Fibroblast of lung (primary cell): ENCODE measurements around the gene TEX30. TPM values are rescaled to one million over a fixed set of nuclear protein-coding genes. Genes with fewer than 3 reads are reported as not detected.
A peak's percentile ranks its signal among the peaks of the same experiment; 100 is the strongest.

Experiments
- DNase-seq, 2 donors: peaks; one replicate each; pipeline versions ENCODE4 v3.0.0 to v3.0.0-alpha.2; 2010; ENCODE audit warnings: low read depth in 2 of 2
- H2AFZ ChIP-seq: 2 replicates; pipeline ENCODE4 v1.5.1; 2012; ENCODE audit warnings: low read length, control low read depth, inconsistent platforms
- H3K27ac ChIP-seq: 2 replicates; pipeline ENCODE4 v1.5.1; 2011; ENCODE audit warnings: low read length, control low read depth; ENCODE audit not compliant: insufficient read depth
- H3K27me3 ChIP-seq: 2 replicates; pipeline ENCODE4 v1.5.1; 2011; ENCODE audit warnings: mild to moderate bottlenecking, low read length; ENCODE audit not compliant: control insufficient read depth, insufficient read depth
- H3K36me3 ChIP-seq: 2 replicates; pipeline ENCODE4 v1.5.1; 2011; ENCODE audit warnings: low read length; ENCODE audit not compliant: control insufficient read depth, insufficient read depth
- H3K4me1 ChIP-seq: 2 replicates; pipeline ENCODE4 v1.5.1; 2011; ENCODE audit warnings: low read length; ENCODE audit not compliant: control insufficient read depth, insufficient read depth; ENCODE audit errors: extremely low read depth
- H3K4me2 ChIP-seq: 2 replicates; pipeline ENCODE4 v1.5.1; 2011; ENCODE audit warnings: low read length, control low read depth; ENCODE audit not compliant: insufficient read depth; ENCODE audit errors: extremely low read depth
- H3K4me3 ChIP-seq, 4 experiments: fragments of 200-600 bp in 1 of 4; sonication (generic) in 1 of 4; replicated peaks in 1 of 4; 2 replicates each; pipeline ENCODE4 v1.5.1; 2011 to 2016; ENCODE audit warnings: low read length in 4 of 4, low read depth in 3 of 4, mild to moderate bottlenecking in 3 of 4, control low read depth in 2 of 4, inconsistent platforms in 1 of 4, mixed read lengths in 1 of 4; ENCODE audit not compliant: insufficient read depth in 1 of 4; ENCODE audit errors: control extremely low read depth in 1 of 4
- H3K79me2 ChIP-seq: 2 replicates; pipeline ENCODE4 v1.5.1; 2012; ENCODE audit warnings: mild to moderate bottlenecking, low read length, inconsistent platforms; ENCODE audit not compliant: control insufficient read depth, insufficient read depth
- H3K9ac ChIP-seq: 2 replicates; pipeline ENCODE4 v1.5.1; 2011; ENCODE audit warnings: mild to moderate bottlenecking, low read length, control low read depth; ENCODE audit not compliant: insufficient read depth
- H3K9me3 ChIP-seq: 2 replicates; pipeline ENCODE4 v1.5.1; 2012; ENCODE audit warnings: low read depth, low read length; ENCODE audit not compliant: control insufficient read depth, insufficient read depth
- H4K20me1 ChIP-seq: 2 replicates; pipeline ENCODE4 v1.5.1; 2011; ENCODE audit warnings: low read length; ENCODE audit not compliant: control insufficient read depth, insufficient read depth; ENCODE audit errors: extremely low read depth
- EZH2 ChIP-seq: IDR thresholded peaks from 2 replicates; pipeline ENCODE4 v1.5.1; 2012; ENCODE audit warnings: low read length, control low read depth, mild to moderate bottlenecking; ENCODE audit errors: missing control alignments
- polyA plus RNA-seq, 2 donors: library from polyadenylated mRNA; depleted of rRNA in 1 of 2; stranded (reverse) in 1 of 2; unstranded in 1 of 2; fragments of >200 nt; gene quantifications; 2 replicates each; pipeline ENCODE4 v1.2.1, GENCODE V29; 2011 to 2012; ENCODE audit warnings: missing spikeins in 1 of 2
- total RNA-seq: library from RNA; depleted of rRNA; stranded (reverse); fragments of >200 nt; gene quantifications from 2 replicates; pipeline ENCODE4 v1.2.1, GENCODE V29; 2014
- TF ChIP-seq, protein P1 (sequence below), 2 donors: IDR thresholded peaks in 1 of 2; conservative IDR thresholded peaks in 1 of 2; 1 replicate in 1 of 2; 2 replicates in 1 of 2; pipeline ENCODE4 v1.5.1; 2011 to 2012; ENCODE audit warnings: low read length in 2 of 2, control low read depth in 1 of 2, inconsistent platforms in 1 of 2, low read depth in 1 of 2, mild to moderate bottlenecking in 1 of 2

TEX30 gene
- total and polyA plus RNA-seq, 2 donors (not counting 1 experiment from before 2014, with no cell fraction given) = 11.9 to 12.7 TPM

DNA sequence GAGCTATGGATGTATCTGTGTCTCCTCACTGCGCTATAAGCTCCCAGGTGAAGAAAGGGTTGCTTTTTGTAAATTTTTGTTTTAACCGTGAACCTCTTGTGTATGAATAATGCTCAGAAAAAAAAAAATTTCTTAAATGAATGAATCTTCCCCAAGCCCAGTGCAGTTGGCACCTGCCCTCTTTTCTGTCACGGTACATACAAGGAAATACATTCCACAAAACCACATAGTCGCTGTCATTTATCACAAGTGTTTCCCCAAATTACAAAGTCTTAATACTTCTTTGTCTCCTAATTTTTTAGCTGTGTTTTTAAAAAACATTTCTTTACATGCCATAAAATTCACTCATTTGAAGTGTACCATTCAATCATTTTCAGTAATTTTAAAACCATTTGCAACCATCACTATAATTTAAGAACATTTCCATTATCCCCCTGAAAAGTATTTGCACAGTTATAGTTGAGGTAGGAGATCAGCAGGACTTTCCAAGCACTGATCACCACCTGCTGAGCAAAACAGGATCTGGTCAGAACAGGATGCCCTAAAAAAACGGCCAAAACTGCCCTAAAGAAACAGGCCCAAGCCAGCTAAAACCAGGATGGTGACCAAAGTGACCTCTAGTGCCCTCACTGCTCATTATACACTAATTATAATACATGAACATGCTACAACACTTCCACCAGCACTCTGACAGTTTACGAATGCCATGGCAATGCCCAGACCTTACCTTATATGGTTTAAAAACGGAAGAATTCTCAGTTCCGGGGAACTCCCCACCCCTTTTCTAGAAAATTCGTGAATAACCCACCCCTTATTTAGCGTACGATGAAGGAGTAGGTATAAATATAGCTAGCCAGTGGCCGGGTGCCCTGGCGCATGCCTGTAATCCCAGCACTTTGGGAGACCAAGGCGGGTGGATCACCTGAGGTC, 1.3 kb upstream of the TEX30 start:
- TF ChIP-seq, protein P1, sequence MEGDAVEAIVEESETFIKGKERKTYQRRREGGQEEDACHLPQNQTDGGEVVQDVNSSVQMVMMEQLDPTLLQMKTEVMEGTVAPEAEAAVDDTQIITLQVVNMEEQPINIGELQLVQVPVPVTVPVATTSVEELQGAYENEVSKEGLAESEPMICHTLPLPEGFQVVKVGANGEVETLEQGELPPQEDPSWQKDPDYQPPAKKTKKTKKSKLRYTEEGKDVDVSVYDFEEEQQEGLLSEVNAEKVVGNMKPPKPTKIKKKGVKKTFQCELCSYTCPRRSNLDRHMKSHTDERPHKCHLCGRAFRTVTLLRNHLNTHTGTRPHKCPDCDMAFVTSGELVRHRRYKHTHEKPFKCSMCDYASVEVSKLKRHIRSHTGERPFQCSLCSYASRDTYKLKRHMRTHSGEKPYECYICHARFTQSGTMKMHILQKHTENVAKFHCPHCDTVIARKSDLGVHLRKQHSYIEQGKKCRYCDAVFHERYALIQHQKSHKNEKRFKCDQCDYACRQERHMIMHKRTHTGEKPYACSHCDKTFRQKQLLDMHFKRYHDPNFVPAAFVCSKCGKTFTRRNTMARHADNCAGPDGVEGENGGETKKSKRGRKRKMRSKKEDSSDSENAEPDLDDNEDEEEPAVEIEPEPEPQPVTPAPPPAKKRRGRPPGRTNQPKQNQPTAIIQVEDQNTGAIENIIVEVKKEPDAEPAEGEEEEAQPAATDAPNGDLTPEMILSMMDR (conservative IDR thresholded peaks at IDR 0.05 in 1 of 2, IDR thresholded peaks at IDR 0.05 in 1 of 2; ENCODE audit: low read depth in 1 of 2, low read length in 2 of 2) = no peak
- TF ChIP-seq EZH2 = no peak
- Histone ChIP-seq H2AFZ (no peak overlapping the region), H3K27me3 (no peaks in the 10 kb centered on the region)

DNA sequence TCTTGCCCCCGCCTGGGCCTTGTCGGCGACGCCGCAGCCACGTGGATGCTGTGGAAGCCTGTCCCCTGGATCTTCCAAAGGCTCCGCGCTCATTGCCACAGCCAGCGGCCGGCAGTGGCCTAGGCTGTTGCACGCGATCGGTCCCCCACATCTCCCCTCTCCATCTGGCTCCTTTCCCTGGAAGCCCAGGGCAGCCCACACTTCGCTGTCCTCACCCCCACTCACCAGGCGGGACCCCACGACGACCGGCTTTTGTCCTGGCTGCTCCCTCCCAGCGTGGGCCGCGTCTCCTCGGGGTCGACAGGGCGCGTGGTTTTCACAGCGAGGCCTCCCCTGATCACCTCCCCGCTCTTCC, 605 bp upstream of the TEX30 start:
- Histone ChIP-seq H3K79me2 (peaks cover 21% of the 10 kb centered on the region), H3K4me3 (peak overlapping the region; percentile 73 to 95 (median 86)), H2AFZ (peak overlapping the region; percentile 99), H3K27ac (peak overlapping the region; percentile 88), H4K20me1 (no peaks in the 10 kb centered on the region), H3K9me3 (no peaks in the 10 kb centered on the region), H3K27me3 (no peaks in the 10 kb centered on the region), H3K36me3 (no peaks in the 10 kb centered on the region), H3K9ac (peak overlapping the region; percentile 83), H3K4me2 (peak overlapping the region; percentile 96), H3K4me1 (peaks cover 3% of the 10 kb centered on the region)
- no peak for DNase-seq
- TF ChIP-seq, protein P1 (conservative IDR thresholded peaks at IDR 0.05 in 1 of 2, IDR thresholded peaks at IDR 0.05 in 1 of 2; ENCODE audit: low read depth in 1 of 2, low read length in 2 of 2) = no peak
- no peak for TF ChIP-seq EZH2

More for the DNA sequence above, 1.3 kb upstream of the TEX30 start:
- Histone ChIP-seq H3K9me3 (no peaks in the 10 kb centered on the region), H3K36me3 (no peaks in the 10 kb centered on the region), H4K20me1 (no peaks in the 10 kb centered on the region), H3K4me3 (no peak overlapping the region), H3K9ac (no peak overlapping the region), H3K79me2 (peaks cover 21% of the 10 kb centered on the region), H3K27ac (no peak overlapping the region), H3K4me1 (peaks cover 3% of the 10 kb centered on the region), H3K4me2 (no peak overlapping the region)
- DNase-seq = no peak

DNA sequence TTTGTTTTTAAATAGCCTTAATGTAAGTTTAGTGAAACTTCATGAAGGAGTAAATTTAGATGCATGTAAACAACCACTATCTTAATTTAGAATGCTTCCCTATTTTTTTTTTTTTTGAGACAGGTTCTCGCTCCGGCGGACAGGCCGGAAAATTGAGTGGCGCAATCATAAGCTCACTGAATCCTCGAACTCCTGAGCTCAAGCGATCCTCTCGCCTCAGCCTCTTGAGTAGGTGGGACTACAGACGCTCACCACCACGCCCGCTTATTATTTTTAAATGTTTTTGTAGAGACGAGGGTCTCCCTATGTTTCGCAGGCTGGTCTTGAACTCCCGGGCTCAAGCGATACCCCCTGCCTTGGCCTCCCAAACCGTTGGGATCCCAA, 1.6 kb downstream of the TEX30 start:
- Histone ChIP-seq H3K4me2 (peak overlapping the region; percentile 88), H3K4me3 (peak overlapping the region in 1 of 4 experiments; percentile 2), H3K9me3 (no peaks in the 10 kb centered on the region)

More for the DNA sequence above, 1.6 kb downstream of the TEX30 start:
- H3K27me3 ChIP-seq = no peaks in the 10 kb centered on the region
- no peak overlapping the region for H2AFZ ChIP-seq
- no peak for DNase-seq
- no peaks in the 10 kb centered on the region for H4K20me1 ChIP-seq
- H3K9ac ChIP-seq = no peak overlapping the region
- no peak overlapping the region for H3K27ac ChIP-seq
- peaks cover 3% of the 10 kb centered on the region for H3K4me1 ChIP-seq
- no peak for TF ChIP-seq EZH2
- TF ChIP-seq, protein P1 (conservative IDR thresholded peaks at IDR 0.05 in 1 of 2, IDR thresholded peaks at IDR 0.05 in 1 of 2; ENCODE audit: low read depth in 1 of 2, low read length in 2 of 2) = no peak
- peaks cover 21% of the 10 kb centered on the region for H3K79me2 ChIP-seq
- H3K36me3 ChIP-seq = no peaks in the 10 kb centered on the region
